Gastrocnemius medialis (tissue), 4 donors: ENCODE data around the gene NKX2-1. TPM values are rescaled to one million over a fixed set of nuclear protein-coding genes. Genes with fewer than 3 reads are reported as not detected.

ENCODE experiments used
- ATAC-seq, 2 donors: fragments of 150-250 bp; one replicate each; pipeline ENCODE4 v1.9.1; 2016
- DNase-seq, 2 donors: peaks; one replicate each; pipeline ENCODE4 v3.0.0-alpha.2; 2019
- H3K27ac ChIP-seq, 4 donors: fragments of 200-600 bp; sonication (generic); 1 replicate in 1 of 4; 2 replicates in 3 of 4; pipeline ENCODE4 v1.5.1; 2016 to 2018; ENCODE audit warnings: mild to moderate bottlenecking in 2 of 4, moderate library complexity in 1 of 4
- H3K27me3 ChIP-seq, 3 donors: fragments of 200-600 bp; sonication (generic) in 2 of 3; 1 replicate in 1 of 3; 2 replicates in 2 of 3; pipeline versions ENCODE4 v1.5.1 to v1.6.0; 2016 to 2019; ENCODE audit warnings: mild to moderate bottlenecking in 1 of 3, moderate library complexity in 1 of 3
- H3K36me3 ChIP-seq, 2 donors: fragments of 200-600 bp; sonication (generic) in 1 of 2; one replicate each; pipeline ENCODE4 v1.5.1; 2017 to 2018
- H3K4me1 ChIP-seq, 2 donors: fragments of 200-600 bp; sonication (generic) in 1 of 2; one replicate each; pipeline ENCODE4 v1.5.1; 2016 to 2017; ENCODE audit warnings: mild to moderate bottlenecking in 2 of 2
- H3K4me3 ChIP-seq, 4 donors: fragments of 200-600 bp; sonication (generic) in 3 of 4; 1 replicate in 1 of 4; 2 replicates in 3 of 4; pipeline ENCODE4 v1.5.1; 2016 to 2019; ENCODE audit warnings: mild to moderate bottlenecking in 2 of 4
- H3K9me3 ChIP-seq, 3 donors: fragments of 200-600 bp; sonication (generic) in 2 of 3; 1 replicate in 1 of 3; 2 replicates in 2 of 3; pipeline ENCODE4 v1.5.1; 2016 to 2019
- CTCF ChIP-seq, 5 experiments: fragments of 450-650 bp in 3 of 5; fragments of 200-600 bp in 2 of 5; sonication (generic) in 2 of 5; IDR thresholded peaks in 4 of 5; conservative IDR thresholded peaks in 1 of 5; 1 replicate in 4 of 5; 2 replicates in 1 of 5; pipeline ENCODE4 v1.5.1; 2016 to 2019; ENCODE audit warnings: antibody characterized with exemption in 5 of 5, mild to moderate bottlenecking in 3 of 5, moderate library complexity in 3 of 5
- POLR2A ChIP-seq, 2 donors: fragments of 450-650 bp; IDR thresholded peaks; one replicate each; pipeline ENCODE4 v1.6.1; 2017; ENCODE audit warnings: antibody characterized with exemption in 2 of 2, mild to moderate bottlenecking in 2 of 2, moderate library complexity in 2 of 2
- in situ Hi-C, 4 donors: fragments of 200-750 bp; cut with MboI; loops; one replicate each; pipeline versions ENCODE4 v1.15.0 to v1.8.0; 2017; ENCODE audit warnings: low sequenced_read_pairs in 4 of 4
- intact Hi-C: fragments of 100-400 bp; cut with DNase I; formaldehyde crosslinking; loops from one replicate; pipeline ENCODE4 v1.15.1; 2023; ENCODE audit warnings: low total_unique reads
- total RNA-seq, 4 donors: library from RNA; depleted of rRNA; stranded (reverse); fragments of >200 nt; gene quantifications; one replicate each; pipeline versions ENCODE4 v1.1.0 to v1.2.3, GENCODE V29; 2016

The NKX2-1 gene
- total RNA-seq, 4 donors from 2014 or later, result not detected

GRCh38 chr14:36509069-36509917, 10.7 kb downstream of the NKX2-1 start:
- ATAC-seq (no peak), DNase-seq (no peak)
- Histone ChIP-seq H3K4me1 (peaks cover 0 to 4% of the 10 kb centered on the region in 2 donors), H3K27me3 (peaks cover 97 to 100% (median 97%) of the 10 kb centered on the region in 3 donors), H3K27ac (no peak overlapping the region), H3K9me3 (no peaks in the 10 kb centered on the region), H3K36me3 (no peaks in the 10 kb centered on the region), H3K4me3 (no peak overlapping the region)
- intact Hi-C loops (no loop called here), in situ Hi-C loops (loop anchor here in 1 of 4 donors (25.0 kb wide), 1 partner anchor 1078 kb away; the partner anchor contains the start of genes FOXA1 and TTC6)
- TF ChIP-seq CTCF (IDR thresholded peaks at IDR 0.05 in 4 of 5, conservative IDR thresholded peaks at IDR 0.05 in 1 of 5) (no peak), POLR2A (IDR thresholded peaks at IDR 0.05) (no peak)

GRCh38 chr14:36508418-36509068, 11.5 kb downstream of the NKX2-1 start:
- in situ Hi-C loops (loop anchor here in 1 of 4 donors (25.0 kb wide), 1 partner anchor 1079 kb away; the partner anchor contains the start of genes FOXA1 and TTC6), intact Hi-C loops (no loop called here)
- peaks cover 97 to 100% (median 97%) of the 10 kb centered on the region in 3 donors for H3K27me3 ChIP-seq

GRCh38 chr14:36507847-36508417, 12.1 kb downstream of the NKX2-1 start:
- DNase-seq (no peak), ATAC-seq (no peak)
- Histone ChIP-seq H3K36me3 (no peaks in the 10 kb centered on the region), H3K4me3 (no peak overlapping the region), H3K27me3 (peaks cover 97 to 100% (median 97%) of the 10 kb centered on the region in 3 donors), H3K9me3 (no peaks in the 10 kb centered on the region), H3K4me1 (peaks cover 0 to 4% of the 10 kb centered on the region in 2 donors), H3K27ac (no peak overlapping the region)
- TF ChIP-seq POLR2A (IDR thresholded peaks at IDR 0.05) (no peak), CTCF (IDR thresholded peaks at IDR 0.05 in 4 of 5, conservative IDR thresholded peaks at IDR 0.05 in 1 of 5) (no peak)
- intact Hi-C loops (no loop called here), in situ Hi-C loops (loop anchor here in 1 of 4 donors (25.0 kb wide), 1 partner anchor 1079 kb away; the partner anchor contains the start of genes FOXA1 and TTC6)

More at GRCh38 chr14:36508418-36509068, 11.5 kb downstream of the NKX2-1 start:
- no peak overlapping the region for H3K27ac ChIP-seq
- no peak for TF ChIP-seq POLR2A (IDR thresholded peaks at IDR 0.05)
- TF ChIP-seq CTCF (IDR thresholded peaks at IDR 0.05 in 4 of 5, conservative IDR thresholded peaks at IDR 0.05 in 1 of 5), result no peak
- no peak for ATAC-seq
- no peaks in the 10 kb centered on the region for H3K9me3 ChIP-seq
- H3K4me1 ChIP-seq, result peaks cover 0 to 4% of the 10 kb centered on the region in 2 donors
- no peak overlapping the region for H3K4me3 ChIP-seq
- H3K36me3 ChIP-seq, result no peaks in the 10 kb centered on the region
- no peak for DNase-seq

GRCh38 chr14:36506732-36507614, 13.1 kb downstream of the NKX2-1 start:
- in situ Hi-C loops, result loop anchor here in 1 of 4 donors (25.0 kb wide), 1 partner anchor 1080 kb away; the partner anchor contains the start of genes FOXA1 and TTC6
- intact Hi-C loops, result no loop called here
- Histone ChIP-seq H3K9me3 (no peaks in the 10 kb centered on the region), H3K27me3 (peaks cover 97 to 100% (median 97%) of the 10 kb centered on the region in 3 donors), H3K4me3 (no peak overlapping the region), H3K4me1 (peaks cover 0 to 4% of the 10 kb centered on the region in 2 donors), H3K27ac (no peak overlapping the region), H3K36me3 (no peaks in the 10 kb centered on the region)
- ATAC-seq (no peak), DNase-seq (no peak)
- TF ChIP-seq POLR2A (IDR thresholded peaks at IDR 0.05) (no peak), CTCF (IDR thresholded peaks at IDR 0.05 in 4 of 5, conservative IDR thresholded peaks at IDR 0.05 in 1 of 5) (no peak)
